SK-N-MC (cell line): ENCODE data around the gene SP1.
"Not testable (repeated sequence)": the region's sequence is repeated elsewhere in the genome, so short reads cannot be mapped to it uniquely, and the experiment has no call there.

Experiments used
- FOXP2 ChIP-seq: optimal IDR thresholded peaks from 2 replicates; pipeline ENCODE3; 2011; ENCODE audit warnings: mild to moderate bottlenecking, moderate library complexity; ENCODE audit not compliant: insufficient read depth; ENCODE audit errors: extremely low read length, control extremely low read depth
- POLR2AphosphoS5 ChIP-seq: IDR thresholded peaks from 2 replicates; pipeline ENCODE4 v1.6.1; 2012; ENCODE audit warnings: mild to moderate bottlenecking, low read depth, low read length, borderline replicate concordance

DNA sequence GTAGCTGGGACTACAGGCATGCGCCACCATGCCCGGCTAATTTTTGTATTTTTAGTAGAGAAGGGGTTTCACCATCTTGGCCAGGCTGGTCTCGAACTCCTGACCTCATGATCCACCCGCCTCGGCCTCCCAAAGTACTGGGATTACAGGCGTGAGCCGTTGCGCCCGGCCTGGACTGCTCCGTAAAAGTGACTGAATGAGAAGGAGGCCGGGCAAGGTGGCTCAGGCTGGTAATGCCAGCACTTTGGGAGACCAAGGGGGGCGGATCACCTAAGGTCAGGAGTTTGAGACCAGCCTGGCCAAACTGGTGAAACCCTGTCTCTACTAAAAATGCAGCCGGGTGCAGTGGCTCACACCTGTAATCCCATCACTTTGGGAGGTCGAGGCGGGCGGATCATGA, 22.4 kb downstream of the SP1 start:
- TF ChIP-seq POLR2AphosphoS5, FOXP2: not testable (repeated sequence)
